Measurements from ENCODE around the gene DCAF5. TPM values are rescaled to one million over a fixed set of nuclear protein-coding genes. Genes with fewer than 3 reads are reported as not detected.

Gene DCAF5
- total RNA-seq, 1 donor from 2014 or later = 54.9 TPM

- peaks cover 31% of the 10 kb centered on the region for H3K4me1 Mint-ChIP-seq (ENCODE audit: unreplicated experiment)
- TF ChIP-seq CTCF (conservative IDR thresholded peaks at IDR 0.05) = no peak
- no peak for DNase-seq (ENCODE audit: extremely low spot score, unreplicated experiment)
- no peaks in the 10 kb centered on the region for H3K9me3 Mint-ChIP-seq
- H3K27me3 Mint-ChIP-seq = no peaks in the 10 kb centered on the region
- peak overlapping the region; percentile 44 for H3K4me3 Mint-ChIP-seq
- peaks cover 22% of the 10 kb centered on the region for H3K36me3 Mint-ChIP-seq
- peak overlapping the region; percentile 72 for H3K27ac Mint-ChIP-seq
Observed at GRCh38 chr14:69094481-69094880, 58.4 kb downstream of the DCAF5 start.

GRCh38 chr14:69093631-69094421, 59.1 kb downstream of the DCAF5 start:
- H3K36me3 Mint-ChIP-seq = peaks cover 18% of the 10 kb centered on the region
- peak overlapping the region; percentile 44 for H3K4me3 Mint-ChIP-seq
- no peak for TF ChIP-seq CTCF (conservative IDR thresholded peaks at IDR 0.05)
- H3K4me1 Mint-ChIP-seq (ENCODE audit: unreplicated experiment) = peaks cover 31% of the 10 kb centered on the region
- no peaks in the 10 kb centered on the region for H3K9me3 Mint-ChIP-seq
- peak overlapping the region; percentile 72 for H3K27ac Mint-ChIP-seq
- DNase-seq (ENCODE audit: extremely low spot score, unreplicated experiment) = no peak
- H3K27me3 Mint-ChIP-seq = no peaks in the 10 kb centered on the region

- H3K27me3 Mint-ChIP-seq = no peaks in the 10 kb centered on the region
- no peaks in the 10 kb centered on the region for H3K9me3 Mint-ChIP-seq
- H3K36me3 Mint-ChIP-seq = peaks cover 14% of the 10 kb centered on the region
- no peak overlapping the region for H3K4me3 Mint-ChIP-seq
- H3K27ac Mint-ChIP-seq = peak overlapping the region; percentile 7
- peaks cover 28% of the 10 kb centered on the region for H3K4me1 Mint-ChIP-seq (ENCODE audit: unreplicated experiment)
- no peak for TF ChIP-seq CTCF (conservative IDR thresholded peaks at IDR 0.05)
- DNase-seq (ENCODE audit: extremely low spot score, unreplicated experiment) = no peak
Observed at GRCh38 chr14:69092840-69093422, 60.0 kb downstream of the DCAF5 start.

GRCh38 chr14:69091695-69092094, 61.2 kb downstream of the DCAF5 start:
- no peaks in the 10 kb centered on the region for H3K27me3 Mint-ChIP-seq
- peaks cover 23% of the 10 kb centered on the region for H3K4me1 Mint-ChIP-seq (ENCODE audit: unreplicated experiment)
- H3K4me3 Mint-ChIP-seq = no peak overlapping the region
- peaks cover 18% of the 10 kb centered on the region for H3K36me3 Mint-ChIP-seq
- no peak for TF ChIP-seq CTCF (conservative IDR thresholded peaks at IDR 0.05)
- DNase-seq (ENCODE audit: extremely low spot score, unreplicated experiment) = no peak
- no peak overlapping the region for H3K27ac Mint-ChIP-seq
- no peaks in the 10 kb centered on the region for H3K9me3 Mint-ChIP-seq

GRCh38 chr14:69091006-69091405, 61.9 kb downstream of the DCAF5 start:
- H3K4me1 Mint-ChIP-seq (ENCODE audit: unreplicated experiment) = peaks cover 19% of the 10 kb centered on the region
- H3K27me3 Mint-ChIP-seq = no peaks in the 10 kb centered on the region
- TF ChIP-seq CTCF (conservative IDR thresholded peaks at IDR 0.05) = no peak
- DNase-seq (ENCODE audit: extremely low spot score, unreplicated experiment) = no peak
- H3K27ac Mint-ChIP-seq = peak overlapping the region; percentile 11
- peaks cover 20% of the 10 kb centered on the region for H3K36me3 Mint-ChIP-seq
- H3K4me3 Mint-ChIP-seq = no peak overlapping the region
- H3K9me3 Mint-ChIP-seq = no peaks in the 10 kb centered on the region

Measured in type B pancreatic cell (in vitro differentiated cells).